Kidney glomerular epithelial cell (primary cell): Measurements from ENCODE around the gene RNF166.

ENCODE experiments used
- DNase-seq: peaks from one replicate; lab custom pipeline; 2025; lab: John Stamatoyannopoulos, UW

Gene RNF166

DNA sequence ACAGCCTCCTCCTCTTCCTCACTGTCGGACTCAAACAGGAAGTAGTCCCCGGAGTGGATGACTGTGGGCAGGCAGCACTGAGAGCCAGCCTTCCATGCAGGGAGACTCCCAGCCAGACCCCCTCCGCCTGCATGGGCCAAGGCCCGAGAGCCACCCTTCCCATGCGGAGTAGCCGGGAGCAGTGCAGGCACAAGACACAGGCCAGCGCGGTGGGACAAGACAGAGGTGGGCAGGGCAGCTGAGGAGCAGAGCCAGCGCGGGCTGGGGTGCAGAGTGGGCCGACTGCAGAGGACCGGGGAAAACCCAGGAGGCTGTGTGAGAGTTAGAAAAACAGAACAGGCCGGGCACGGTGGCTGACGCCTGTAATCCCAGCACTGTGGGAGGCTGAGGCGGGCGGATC, 17.7 kb upstream of the RNF166 start:
- no peak for DNase-seq

DNA sequence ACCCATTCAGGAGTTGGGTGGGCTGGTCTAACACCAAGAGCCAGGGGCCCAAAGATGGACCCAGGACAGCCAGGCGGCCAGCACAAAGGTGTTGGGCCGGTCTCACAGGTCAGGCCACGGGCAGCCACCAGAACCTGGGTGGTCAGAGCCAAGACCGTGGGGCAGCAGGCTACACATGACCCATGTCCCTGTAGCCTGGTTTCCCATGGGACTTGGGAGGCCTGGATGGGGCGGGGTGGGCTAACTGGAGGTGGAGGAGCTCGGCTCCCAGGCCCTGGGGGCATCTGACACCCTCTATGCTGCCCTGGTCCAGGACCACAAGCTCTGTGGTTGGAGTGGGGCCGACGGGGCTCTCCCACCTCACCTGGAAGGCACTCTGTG, 17.3 kb upstream of the RNF166 start:
- DNase-seq, result no peak

DNA sequence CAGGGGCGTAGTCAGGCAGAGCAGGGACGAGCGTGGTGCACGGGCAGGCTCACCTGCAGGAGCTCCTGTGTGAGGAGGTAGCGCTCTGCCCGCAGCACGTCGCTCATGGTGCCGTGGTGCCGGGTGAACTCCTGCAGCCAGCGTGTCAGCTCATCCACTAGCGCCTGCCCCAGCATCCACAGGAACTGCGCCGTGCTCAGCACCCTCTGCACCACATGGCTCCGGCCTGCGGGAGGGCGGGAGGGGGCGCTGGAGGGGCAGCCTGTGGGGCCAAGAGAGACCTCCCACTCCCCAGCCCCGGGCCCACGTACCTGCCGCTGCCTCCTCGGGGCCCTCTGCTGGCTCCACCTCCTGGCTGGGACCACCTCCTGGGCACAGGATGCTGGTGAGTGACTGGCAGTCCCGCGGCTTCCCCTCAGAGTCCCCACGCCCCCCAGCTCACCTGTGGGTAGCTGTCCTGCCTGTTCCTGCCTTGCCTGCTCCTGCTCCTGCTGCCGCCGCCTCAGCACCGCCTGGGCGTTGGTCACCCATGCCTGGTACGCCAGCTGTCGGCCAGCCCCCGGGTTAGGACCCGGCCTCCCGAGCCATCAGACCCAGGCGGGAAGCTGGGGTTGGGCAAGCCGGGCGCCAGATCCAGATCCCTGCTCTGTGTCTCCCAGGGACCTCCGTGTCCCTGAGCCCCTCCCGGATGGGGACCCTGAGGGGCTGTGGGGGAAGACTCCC, 16.7 kb upstream of the RNF166 start:
- DNase-seq, result no peak

DNA sequence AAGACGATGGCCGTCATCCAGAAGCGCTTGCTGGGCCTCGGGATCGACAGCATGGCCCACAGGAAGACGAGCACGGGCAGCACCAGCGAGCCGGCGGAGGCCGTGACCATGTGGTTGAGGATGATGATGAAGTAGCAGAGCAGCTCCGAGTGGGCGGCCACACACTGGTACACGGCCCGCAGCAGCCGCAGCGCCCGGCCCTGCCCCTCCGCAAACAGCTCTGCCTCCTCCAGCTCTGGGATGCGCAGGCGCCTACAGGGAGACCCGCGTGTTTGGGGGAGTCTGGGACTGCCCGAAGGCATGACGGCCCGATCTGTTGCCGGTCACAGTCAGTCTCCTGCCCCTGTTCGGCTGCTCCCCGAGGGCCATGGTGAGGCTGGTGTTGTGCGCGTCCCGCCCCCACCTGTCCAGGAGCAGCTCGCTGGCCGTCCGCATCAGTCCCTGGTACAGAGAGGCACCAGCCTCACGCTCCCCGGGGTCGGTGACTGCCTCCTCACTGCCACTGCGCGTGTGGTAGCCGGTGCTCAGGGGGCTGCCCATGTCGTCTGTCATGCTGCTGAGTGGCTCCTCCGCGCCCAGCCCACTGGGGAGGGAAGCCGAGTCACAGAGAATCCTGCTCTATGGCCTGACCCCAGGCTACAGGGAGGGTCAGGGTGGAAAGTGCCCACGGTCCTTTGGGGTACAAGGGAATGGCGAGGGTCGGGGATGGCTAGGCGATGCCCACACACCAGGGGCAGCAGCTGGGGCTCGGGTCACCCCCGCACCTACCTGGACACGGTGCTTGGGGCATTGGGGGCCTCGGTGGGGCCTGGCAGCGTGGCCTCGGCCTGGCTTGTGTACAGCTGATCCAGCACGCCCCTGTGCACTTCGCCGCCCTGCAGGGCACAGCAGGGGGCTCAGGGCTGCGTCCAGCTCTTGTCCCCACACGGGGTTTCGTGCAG, 15.9 kb upstream of the RNF166 start:
- no peak for DNase-seq

DNA sequence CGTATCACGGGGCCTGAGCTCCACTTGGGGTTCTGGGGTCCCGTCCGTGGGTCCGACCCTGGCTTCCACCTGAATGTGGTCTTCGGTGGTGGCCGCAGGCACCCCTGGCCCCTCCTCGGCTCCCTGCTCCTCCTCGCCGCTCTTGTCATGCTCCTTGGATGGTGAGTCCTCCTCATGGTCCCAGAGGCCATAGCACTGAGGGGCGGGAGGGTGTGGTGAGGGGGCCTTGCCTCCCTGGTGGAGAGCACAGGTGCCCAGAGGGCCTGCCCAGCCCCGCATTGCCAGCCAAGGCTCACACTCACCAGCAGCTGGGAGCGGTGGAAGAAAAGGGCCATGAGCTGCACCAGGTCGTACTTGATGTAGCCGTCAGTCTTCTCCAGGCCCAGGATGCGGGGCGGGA, 15.0 kb upstream of the RNF166 start:
- no peak for DNase-seq

DNA sequence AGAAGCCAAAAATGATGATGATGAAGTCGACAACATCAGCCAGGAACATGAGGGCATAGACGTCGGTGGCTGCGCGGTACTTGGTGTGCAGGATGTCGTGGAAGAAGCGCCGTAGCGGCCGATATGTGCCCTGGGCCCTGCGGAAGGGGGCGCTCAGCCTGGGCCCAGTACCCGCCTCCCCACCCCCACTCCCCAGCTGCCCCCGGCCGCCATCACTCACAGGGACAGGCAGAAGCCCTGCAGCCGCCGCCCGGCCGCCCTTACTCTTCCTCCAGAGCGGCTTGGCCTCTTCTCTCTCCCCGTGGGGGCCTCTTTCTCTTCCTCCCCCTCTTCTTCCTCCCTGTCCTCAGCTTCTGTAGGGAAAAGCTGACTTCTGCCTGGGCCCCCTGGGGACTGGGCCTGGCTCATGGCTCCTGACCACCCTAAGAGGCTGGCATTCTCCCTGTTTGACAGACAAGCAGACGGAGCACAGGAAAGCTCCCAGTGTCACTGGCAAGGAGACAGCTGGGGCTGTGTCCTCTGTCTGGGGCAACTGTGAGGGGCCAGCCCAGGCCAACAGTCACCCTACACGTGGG, 14.3 kb upstream of the RNF166 start:
- DNase-seq, result no peak

DNA sequence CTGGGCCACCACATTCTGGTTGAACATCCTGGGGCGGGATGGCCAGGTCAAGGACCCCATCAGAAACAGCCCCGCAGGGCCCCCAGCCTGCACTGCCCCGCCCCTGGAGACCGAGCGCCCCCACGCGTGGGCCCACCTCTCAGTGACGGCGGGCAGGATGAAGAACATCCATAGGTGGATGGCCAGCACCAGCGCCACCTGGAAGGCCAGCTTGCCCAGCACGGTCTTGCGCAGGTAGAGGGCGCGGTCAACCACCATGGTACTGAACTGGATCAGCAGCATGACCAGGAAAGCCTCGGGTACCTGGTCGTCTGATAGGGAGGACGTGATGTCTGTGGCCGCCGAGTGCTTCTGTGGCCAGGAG, 13.7 kb upstream of the RNF166 start:
- DNase-seq, result no peak

DNA sequence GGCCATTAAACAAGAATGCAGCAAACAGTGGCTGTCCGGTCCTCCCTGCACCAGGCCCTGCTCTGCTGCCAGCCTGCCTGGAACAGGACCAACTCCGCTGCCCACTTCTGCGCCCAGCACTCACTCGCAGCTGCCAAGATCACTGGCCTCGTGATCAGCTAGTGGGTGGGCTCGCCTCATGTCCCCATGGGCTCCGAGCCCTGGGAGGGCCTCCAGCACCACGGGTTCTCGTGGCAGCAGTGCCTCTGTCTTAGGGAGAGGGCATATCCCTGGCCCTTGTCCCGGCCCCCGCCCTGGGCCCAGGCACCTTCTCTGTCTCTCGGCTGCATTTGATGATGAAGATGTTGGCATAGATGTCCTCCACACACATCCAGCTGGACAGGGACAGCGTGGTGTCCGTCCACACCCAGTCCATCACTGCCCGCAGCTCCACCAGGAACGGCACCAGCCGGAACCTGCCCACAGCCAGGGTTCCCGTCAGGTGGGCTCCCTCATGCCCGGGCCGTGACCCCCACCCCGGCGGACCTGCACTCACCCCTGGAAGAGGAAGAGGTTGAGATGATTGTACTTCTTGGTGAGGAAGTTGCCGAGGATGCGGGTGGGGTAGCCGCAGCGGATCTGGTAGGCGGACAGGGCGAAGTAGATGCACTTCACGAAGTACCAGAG, 13.2 kb upstream of the RNF166 start:
- DNase-seq, result no peak

DNA sequence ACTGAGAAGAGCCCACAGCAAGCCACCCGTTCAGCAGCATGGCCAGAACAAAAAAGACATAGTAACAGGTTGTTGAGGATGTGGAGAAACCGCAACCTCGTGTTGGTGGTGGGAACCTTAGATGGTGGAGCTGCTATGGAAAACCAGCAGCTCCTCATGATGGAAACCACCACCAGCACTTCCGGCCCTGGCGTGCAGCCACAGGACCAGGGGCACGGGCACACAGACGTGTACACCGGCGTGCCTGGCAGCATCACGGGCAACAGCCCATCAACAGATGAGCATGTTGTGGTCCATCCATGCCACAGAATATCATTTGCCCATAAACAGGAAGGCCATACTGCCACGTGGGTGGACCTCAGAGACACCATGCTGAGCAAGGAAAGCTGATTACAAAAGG, 12.0 kb upstream of the RNF166 start:
- no peak for DNase-seq

DNA sequence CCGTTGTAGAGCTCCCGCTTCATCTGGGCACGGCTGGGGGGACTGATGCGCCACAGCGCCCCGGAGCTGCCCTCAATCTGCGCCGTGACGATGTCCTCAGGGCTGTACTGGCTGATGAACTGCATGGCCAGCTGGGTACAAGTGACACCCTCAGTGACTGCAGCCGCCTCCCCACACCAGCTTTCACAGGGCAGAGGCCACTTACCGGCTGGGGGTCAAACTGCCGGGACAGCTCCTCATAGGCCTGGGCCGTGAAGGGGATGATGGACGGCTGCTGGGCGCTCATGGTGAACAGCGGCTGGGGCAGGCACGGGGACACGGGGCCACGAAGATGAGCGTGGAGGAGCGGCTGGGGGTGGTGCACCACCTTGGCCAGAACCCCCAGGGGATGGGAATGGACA, 10.4 kb upstream of the RNF166 start:
- no peak for DNase-seq

DNA sequence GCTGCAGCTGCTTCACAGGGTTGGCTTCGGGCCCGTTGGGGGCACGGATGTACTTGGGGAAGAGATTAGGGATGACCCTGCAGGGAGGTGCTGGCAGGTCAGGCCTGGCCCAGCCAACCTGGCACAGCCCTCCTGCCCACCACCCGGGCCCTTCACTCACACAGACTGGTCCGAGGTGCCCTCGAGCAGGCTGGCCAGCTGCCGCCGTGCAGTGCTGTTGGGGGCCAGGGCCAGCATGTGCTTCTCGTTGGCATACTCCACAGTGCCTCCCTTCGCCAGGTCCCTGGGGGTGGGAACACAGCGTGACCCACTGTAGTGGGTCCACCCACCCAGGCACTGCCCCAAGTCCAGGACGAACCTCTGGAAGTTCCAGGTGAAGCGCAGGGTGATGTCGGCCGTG, 10.0 kb upstream of the RNF166 start:
- DNase-seq, result no peak

DNA sequence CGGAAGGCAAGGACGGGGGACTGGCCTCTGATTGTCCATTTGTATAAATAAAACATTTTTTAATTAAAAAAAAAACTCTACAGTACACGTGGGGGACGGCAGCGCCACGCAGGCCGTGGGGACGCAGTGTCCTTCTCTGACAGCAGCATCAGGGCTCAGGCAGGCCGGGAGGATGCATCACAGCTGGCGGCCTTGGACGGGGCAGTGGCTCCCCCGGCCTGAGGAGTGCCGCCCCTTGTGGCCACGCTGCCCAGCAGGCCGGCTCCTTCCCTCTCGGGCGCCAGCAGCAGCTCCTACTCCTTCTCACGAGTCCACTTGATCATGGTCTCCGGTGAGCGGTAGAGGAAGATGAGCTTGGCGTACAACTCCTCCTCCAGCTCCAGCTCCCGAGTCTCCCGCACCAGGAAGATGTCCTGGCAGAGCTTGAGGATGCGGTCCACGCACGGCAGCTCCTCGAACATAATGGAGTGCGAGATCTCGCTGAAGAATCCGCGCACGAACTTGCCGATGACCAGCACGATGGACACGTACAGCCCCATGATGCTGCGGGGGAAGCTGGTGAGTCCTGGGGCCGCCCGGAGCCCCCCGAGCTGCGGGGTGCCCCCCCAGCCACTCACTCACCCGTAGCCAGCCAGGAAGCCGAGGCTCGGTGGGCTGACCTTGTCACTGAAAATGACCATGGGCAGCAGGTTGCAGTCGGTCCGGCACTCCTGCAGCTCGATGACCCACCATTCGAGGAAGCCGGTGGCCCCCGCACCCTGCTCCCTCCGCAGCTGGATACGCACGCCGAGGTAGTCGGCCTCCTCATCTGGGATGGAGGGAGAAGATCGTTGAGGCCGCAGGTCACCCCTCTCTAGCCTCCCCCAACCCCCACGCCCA, 9.3 kb upstream of the RNF166 start:
- no peak for DNase-seq

DNA sequence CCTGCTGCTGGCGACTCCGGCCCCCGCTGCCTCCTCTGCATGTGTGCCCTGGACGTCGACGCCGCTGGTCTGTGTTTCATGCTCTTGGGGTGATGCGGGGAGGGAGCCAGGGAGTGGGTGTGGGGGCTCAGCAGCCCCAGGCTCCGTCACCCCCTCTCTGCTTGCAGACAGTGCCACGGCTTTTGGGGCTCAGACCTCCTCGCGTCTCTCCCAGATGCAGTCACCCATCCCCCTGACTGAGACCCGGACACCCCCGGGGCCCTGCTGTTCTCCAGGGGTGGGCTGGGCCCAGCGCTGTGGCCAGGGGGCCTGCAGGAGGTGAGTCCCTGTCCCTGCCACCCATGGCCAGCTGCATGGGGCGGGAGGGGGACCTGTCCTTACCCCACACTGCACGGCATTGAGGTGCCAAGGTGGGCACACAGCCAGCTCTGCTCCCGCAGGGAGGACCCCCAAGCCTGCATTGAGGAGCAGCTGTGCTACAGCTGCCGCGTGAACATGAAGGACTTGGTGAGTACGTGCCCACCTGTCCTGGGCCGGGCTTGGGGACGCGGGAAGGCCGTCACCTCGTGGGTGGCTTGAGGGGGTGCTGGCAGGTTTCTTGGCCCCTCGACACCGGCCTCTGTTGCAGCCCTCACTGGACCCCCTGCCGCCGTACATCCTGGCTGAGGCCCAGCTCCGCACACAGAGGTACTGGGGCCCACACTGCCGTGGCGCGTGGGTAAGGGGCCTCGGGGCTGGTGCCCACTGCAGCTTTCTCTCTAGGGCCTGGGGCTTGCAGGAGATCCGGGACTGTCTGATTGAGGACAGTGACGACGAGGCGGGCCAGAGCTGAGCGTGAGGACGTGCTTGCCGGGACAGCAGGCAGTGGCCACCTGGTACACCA, 8.5 kb upstream of the RNF166 start:
- DNase-seq, result no peak

DNA sequence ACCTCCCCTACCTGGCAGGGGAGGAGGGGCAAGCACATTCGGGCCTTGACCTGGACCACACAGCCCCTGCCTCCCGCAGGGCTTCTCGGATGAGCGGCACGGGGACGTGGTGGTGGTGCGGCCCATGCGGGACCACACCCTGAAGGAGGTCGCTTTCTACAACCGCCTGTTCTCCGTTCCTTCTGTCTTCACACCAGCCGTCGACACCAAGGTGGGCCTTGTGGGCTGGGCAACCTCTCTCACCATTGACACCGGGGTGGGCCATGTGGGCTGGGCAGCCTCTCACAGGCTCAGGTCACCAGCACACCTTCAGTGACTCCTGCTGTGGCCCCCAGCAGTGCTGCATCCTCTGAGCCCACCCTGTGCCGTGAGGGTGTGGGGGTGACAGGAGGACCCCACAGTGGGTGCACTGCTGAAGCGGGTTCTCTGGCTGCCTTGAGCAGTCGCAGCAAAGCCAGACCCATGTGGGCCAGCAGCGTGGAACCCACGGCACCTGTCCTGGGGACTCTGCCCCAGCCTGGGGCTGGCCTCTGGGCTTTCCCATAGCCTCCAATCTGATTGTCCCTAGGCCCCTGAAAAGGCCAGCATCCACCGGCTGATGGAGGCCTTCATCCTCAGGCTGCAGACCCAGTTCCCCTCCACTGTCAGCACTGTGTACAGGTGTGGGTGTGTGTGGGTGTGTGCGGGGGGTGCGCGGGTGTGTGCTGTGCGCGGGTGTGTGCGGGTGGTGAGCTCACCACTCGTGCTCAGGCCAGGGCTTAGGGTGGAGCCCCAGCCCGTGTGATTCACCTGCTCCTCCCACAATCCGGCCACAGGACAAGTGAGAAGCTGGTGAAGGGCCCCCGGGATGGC, 7.6 kb upstream of the RNF166 start:
- DNase-seq, result no peak

DNA sequence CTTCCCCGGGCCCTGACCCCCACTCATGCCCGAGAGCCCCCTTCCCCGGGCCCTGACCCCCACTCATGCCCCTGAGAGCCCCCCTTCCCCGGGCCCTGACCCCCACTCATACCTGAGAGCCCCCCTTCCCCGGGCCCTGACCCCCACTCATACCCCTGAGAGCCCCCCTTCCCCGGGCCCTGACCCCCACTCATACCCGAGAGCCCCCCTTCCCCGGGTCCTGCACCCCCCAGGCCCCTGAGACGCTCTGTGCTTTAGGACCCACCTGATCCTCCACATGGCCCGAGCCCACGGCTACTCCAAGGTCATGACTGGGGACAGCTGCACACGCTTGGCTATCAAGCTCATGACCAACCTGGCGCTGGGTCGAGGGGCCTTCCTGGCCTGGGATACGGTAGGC, 6.8 kb upstream of the RNF166 start:
- DNase-seq, result no peak

DNA sequence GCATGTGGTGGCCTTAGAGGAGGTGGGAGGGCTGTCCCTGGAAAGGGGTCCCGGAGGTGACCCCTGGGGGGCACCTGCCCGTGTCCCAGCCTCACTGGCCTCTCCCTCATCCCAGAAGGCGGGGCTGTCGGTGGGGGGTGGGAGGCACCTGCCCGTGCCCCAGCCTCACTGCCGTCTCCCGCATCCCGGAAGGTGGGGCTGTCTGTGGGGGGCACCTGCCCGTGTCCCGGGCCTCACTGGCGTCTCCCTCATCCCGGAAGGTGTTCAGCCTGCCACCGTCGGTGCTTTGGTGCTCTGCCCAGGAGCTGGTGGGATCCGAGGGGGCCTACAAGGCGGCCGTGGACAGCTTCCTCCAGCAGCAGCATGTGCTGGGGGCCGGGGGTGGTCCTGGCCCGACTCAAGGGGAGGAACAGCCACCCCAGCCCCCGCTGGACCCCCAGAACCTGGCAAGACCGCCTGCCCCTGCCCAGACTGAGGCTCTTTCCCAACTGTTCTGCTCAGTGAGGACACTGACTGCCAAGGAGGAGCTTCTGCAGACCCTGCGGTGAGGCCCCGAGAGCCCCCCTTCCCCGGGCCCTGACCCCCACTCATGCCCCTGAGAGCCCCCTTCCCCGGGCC, 6.3 kb upstream of the RNF166 start:
- DNase-seq, result no peak

DNA sequence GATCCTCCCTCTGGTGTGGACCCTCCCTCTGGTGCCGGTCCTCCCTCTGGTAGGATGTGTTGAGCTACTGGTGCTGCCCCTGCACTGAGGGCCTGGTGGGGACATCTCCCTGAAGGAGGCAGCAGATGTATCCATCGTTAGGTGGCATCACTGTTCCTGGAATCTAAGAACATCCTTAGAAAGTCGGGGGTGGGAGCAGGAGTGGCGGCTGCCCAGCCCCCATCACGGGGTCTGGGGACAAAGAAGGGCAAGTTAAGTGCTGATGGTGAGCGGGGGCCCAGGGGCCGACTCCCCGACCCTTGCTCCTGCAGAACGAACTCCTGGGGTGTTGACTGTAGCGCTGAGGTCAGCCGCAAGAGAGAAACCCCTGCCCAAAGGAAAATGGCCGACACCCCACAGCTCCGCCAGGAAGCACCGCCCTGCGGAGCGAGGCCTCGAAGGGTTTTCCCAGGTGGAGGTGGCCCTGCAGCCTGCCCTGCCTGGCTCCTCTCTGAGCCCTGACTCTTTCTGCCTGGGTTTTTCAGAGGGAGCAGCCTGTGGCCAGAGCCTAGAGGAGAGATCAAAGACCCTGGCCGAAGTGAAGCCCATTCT, 5.6 kb upstream of the RNF166 start:
- DNase-seq, result no peak

DNA sequence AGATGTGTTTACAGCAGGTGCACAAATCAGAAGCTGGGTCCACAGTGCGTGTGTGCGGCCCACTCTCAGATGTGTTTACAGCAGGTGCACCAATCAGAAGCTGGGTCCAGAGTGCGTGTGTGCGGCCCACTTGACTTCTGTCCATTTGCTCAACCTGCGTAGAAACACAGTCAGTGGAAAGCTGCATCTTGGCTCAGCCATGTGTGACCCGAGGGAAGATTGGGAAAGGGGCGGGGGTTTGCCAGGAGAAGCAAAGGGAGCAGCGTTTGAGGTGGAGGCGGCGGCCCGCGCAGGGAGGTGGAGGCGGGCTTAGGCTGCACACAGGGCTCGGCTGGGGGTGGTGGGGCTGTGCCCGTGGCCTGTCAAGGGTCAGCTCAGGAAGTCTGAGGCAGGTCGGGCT, 4.3 kb upstream of the RNF166 start:
- DNase-seq, result no peak
